MCF 10A (cell line): ENCODE measurements around the gene COL5A2. TPM values are rescaled to one million over a fixed set of nuclear protein-coding genes. Genes with fewer than 3 reads are reported as not detected.
A peak's percentile ranks its signal among the peaks of the same experiment; 100 is the strongest.

Experiments used
- BruUV-seq: library from RNA; stranded (reverse); fragments of 400-500 nt; replicated peaks from 2 replicates; lab custom pipeline; 2021; lab: Mats Ljungman, UMichigan
- CTCF ChIA-PET: fragments of 300-600 bp; sonication (Branson Sonifier 250); formaldehyde crosslinking; extraction: SDS; loops from one replicate; lab custom pipeline; 2021; ENCODE audit warnings: antibody characterized with exemption, inconsistent platforms; lab: Yijun Ruan, JAX
- POLR2A ChIA-PET: fragments of 300-600, 350-650 bp; sonication (Branson Sonifier 250); formaldehyde crosslinking; extraction: SDS; loops from one replicate; lab custom pipeline; 2020; ENCODE audit warnings: antibody characterized with exemption, inconsistent platforms; lab: Yijun Ruan, JAX
- DNase-seq: peaks from one replicate; pipeline ENCODE4 v3.0.0-alpha.2; 2018; ENCODE audit not compliant: unreplicated experiment
- H3K27ac Mint-ChIP-seq: one replicate; pipeline ENCODE4 v1.8.0; 2022; ENCODE audit warnings: mild to moderate bottlenecking, low read depth, mixed read lengths; ENCODE audit not compliant: unreplicated experiment
- H3K27me3 Mint-ChIP-seq: one replicate; pipeline ENCODE4 v1.8.0; 2022; ENCODE audit warnings: mixed read lengths; ENCODE audit not compliant: insufficient read depth, unreplicated experiment
- H3K36me3 Mint-ChIP-seq: one replicate; pipeline ENCODE4 v1.8.0; 2022; ENCODE audit warnings: mild to moderate bottlenecking, moderate library complexity, mixed read lengths; ENCODE audit not compliant: insufficient read depth, unreplicated experiment
- H3K4me1 Mint-ChIP-seq: one replicate; pipeline ENCODE4 v1.8.0; 2022; ENCODE audit warnings: mixed read lengths; ENCODE audit not compliant: insufficient read depth, unreplicated experiment
- H3K4me3 Mint-ChIP-seq: one replicate; pipeline ENCODE4 v1.8.0; 2022; ENCODE audit warnings: mild to moderate bottlenecking, moderate library complexity, mixed read lengths; ENCODE audit not compliant: unreplicated experiment
- H3K9me3 Mint-ChIP-seq: one replicate; pipeline ENCODE4 v1.8.0; 2022; ENCODE audit warnings: mixed read lengths; ENCODE audit not compliant: unreplicated experiment
- CTCF ChIP-seq: fragments of 200-600 bp; IDR thresholded peaks from one replicate; pipeline ENCODE4 v1.8.0; 2022; ENCODE audit warnings: antibody characterized with exemption, mild to moderate bottlenecking; ENCODE audit not compliant: unreplicated experiment
- intact Hi-C: fragments of 100-400 bp; cut with micrococcal nuclease; formaldehyde crosslinking; loops from 2 replicates; pipeline ENCODE4 v1.14.1; 2022
- total RNA-seq: library from RNA; stranded (reverse); gene quantifications from 2 replicates; pipeline ENCODE4 v1.2.3, GENCODE V29; 2022

The COL5A2 gene
- total RNA-seq, 1 experiment from 2014 or later: 7.4 TPM

GRCh38 chr2:189221811-189222467 lies 42.4 kb upstream of the COL5A2 start:
- TF ChIP-seq CTCF: no peak
- CTCF ChIA-PET: interaction anchor here (0.6 to 1.3 kb wide), 4 partner anchors 11 to 58 kb away, joined by 3 to 4 read pairs (median 3); no protein-coding TSS in a partner anchor
- H3K27ac Mint-ChIP-seq: peak overlapping the region; percentile 96

GRCh38 chr2:189218236-189218635 lies 38.7 kb upstream of the COL5A2 start:
- Mint-ChIP-seq H3K36me3 (no peaks in the 10 kb centered on the region), H3K4me3 (no peak overlapping the region), H3K9me3 (no peaks in the 10 kb centered on the region), H3K27me3 (no peaks in the 10 kb centered on the region), H3K27ac (peak overlapping the region; percentile 67), H3K4me1 (peaks cover 30% of the 10 kb centered on the region)
- intact Hi-C loops: no loop called here
- BruUV-seq: no TSS peak
- CTCF ChIA-PET: interaction anchor here (1.3 kb wide), 1 partner anchor 14 kb away, joined by 4 read pairs; no protein-coding TSS in a partner anchor
- no peak for DNase-seq
- POLR2A ChIA-PET: interaction anchor here (1.5 kb wide), 1 partner anchor 15 kb away, joined by 5 read pairs; no protein-coding TSS in a partner anchor
- TF ChIP-seq CTCF: no peak

More at GRCh38 chr2:189221811-189222467, 42.4 kb upstream of the COL5A2 start:
- Mint-ChIP-seq H3K9me3 (no peaks in the 10 kb centered on the region), H3K4me3 (peak overlapping the region; percentile 31), H3K4me1 (peaks cover 29% of the 10 kb centered on the region), H3K27me3 (no peaks in the 10 kb centered on the region), H3K36me3 (peaks cover 7% of the 10 kb centered on the region)
- POLR2A ChIA-PET: interaction anchor here (0.8 to 3.1 kb wide), 5 partner anchors 11 to 32 kb away, joined by 3 to 26 read pairs (median 4); no protein-coding TSS in a partner anchor
- BruUV-seq: TSS peak; percentile 40
- intact Hi-C loops: loop anchor here (1.0 kb wide), 1 partner anchor 64 kb away; no protein-coding TSS in a partner anchor
- peak; percentile 47 for DNase-seq

- H3K27me3 Mint-ChIP-seq: no peaks in the 10 kb centered on the region
- DNase-seq: no peak
- H3K4me1 Mint-ChIP-seq: peaks cover 26% of the 10 kb centered on the region
- intact Hi-C loops: no loop called here
- TF ChIP-seq CTCF: no peak
- no peak overlapping the region for H3K4me3 Mint-ChIP-seq
- ChIA-PET CTCF (interaction anchor here (0.6 to 1.3 kb wide), 3 partner anchors 15 to 1537 kb away, joined by 3 to 4 read pairs (median 3); no protein-coding TSS in a partner anchor), POLR2A (interaction anchor here (1.5 kb wide), 1 partner anchor 16 kb away, joined by 5 read pairs; no protein-coding TSS in a partner anchor)
- no peaks in the 10 kb centered on the region for H3K9me3 Mint-ChIP-seq
- no TSS peak for BruUV-seq
- no peaks in the 10 kb centered on the region for H3K36me3 Mint-ChIP-seq
- H3K27ac Mint-ChIP-seq: no peak overlapping the region
Observed at GRCh38 chr2:189217541-189217940, 38.0 kb upstream of the COL5A2 start.

- no peaks in the 10 kb centered on the region for H3K27me3 Mint-ChIP-seq
- intact Hi-C loops: no loop called here
- H3K9me3 Mint-ChIP-seq: no peaks in the 10 kb centered on the region
- DNase-seq: no peak
- H3K27ac Mint-ChIP-seq: no peak overlapping the region
- no peaks in the 10 kb centered on the region for H3K36me3 Mint-ChIP-seq
- H3K4me1 Mint-ChIP-seq: peaks cover 22% of the 10 kb centered on the region
- BruUV-seq: no TSS peak
- ChIA-PET POLR2A (no interaction called here), CTCF (interaction anchor here (0.6 to 1.3 kb wide), 3 partner anchors 15 to 1538 kb away, joined by 3 to 4 read pairs (median 3); no protein-coding TSS in a partner anchor)
- no peak for TF ChIP-seq CTCF
- H3K4me3 Mint-ChIP-seq: no peak overlapping the region
Observed at GRCh38 chr2:189217051-189217450, 37.5 kb upstream of the COL5A2 start.
